Stimulated activated CD4-positive, alpha-beta T cell treated with anti-CD3 and anti-CD28 coated beads, Interleukin-12 subunit alpha, Interleukin-12 subunit beta, amount 100 ng/mL, for 4 hours (primary cell): Measurements from ENCODE around the gene JUN.

Experiments used
- DNase-seq: peaks from one replicate; pipeline ENCODE4 v3.0.0-alpha.2; 2020

Gene JUN

GRCh38 chr1:58783993-58784757 is at the start of gene JUN:
TSS of gene JUN (minus strand) at chr1:58784047. CDS start at chr1:58783070, 977 bp downstream.
- peak; percentile 96 for DNase-seq

DNA sequence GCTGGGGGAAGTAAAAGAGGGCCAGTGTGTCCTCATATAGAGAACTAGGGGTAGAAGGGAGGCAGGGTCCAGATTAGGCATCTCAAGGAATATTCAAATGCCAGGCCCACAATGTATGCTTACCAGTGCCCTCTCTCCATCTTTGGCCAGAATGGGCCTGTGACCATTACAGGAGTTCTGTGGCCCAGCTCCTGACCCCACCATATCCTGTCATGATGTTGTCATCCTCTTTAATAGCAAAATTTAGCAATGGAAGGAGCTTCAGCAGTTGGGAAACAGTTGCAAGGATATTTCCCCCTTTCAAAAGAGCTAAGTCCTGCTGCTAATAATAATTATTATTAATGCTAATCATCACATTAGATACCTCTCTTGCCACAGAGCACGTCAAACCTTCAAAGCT is 49.3 kb upstream of the JUN start:
- no peak for DNase-seq

DNA sequence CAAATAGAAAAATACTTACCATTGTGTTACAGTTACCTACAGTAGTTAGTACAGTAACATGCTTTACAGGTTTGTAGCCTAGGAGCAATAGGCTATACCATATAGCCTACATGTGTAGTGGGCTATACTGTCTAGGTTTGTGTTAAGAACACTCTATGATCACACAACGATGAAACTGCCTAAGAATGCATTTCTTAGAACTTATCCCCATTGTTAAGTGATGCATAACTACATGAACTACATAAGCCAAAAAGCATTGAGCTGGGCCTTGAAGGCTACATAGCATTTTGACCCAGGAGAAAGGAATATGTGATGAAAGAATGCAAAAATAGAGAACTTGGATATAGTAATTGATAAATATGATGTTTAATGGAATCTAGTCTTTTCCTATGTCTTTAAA is 46.4 kb upstream of the JUN start:
- no peak for DNase-seq

GRCh38 chr1:58829866-58830265 is 46.0 kb upstream of the JUN start:
- no peak for DNase-seq

DNA sequence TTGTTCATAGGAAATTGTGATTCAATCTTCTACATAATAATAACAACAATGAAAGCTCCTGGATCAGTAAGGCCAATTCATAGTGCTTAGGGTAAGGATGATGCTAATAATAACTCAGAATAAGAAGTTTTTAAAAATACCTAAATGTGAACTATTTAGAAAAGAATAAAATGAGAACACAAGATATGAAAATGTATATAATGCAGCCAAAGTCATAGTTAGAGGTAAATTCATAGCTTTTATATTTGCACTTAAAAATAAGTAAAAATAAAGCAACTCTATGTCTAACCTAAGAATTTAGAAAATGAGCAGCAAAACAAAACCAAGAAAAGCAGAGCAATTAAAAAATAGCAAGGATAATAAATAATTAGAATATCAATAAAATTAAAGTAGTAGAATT is 43.5 kb upstream of the JUN start:
- no peak for DNase-seq

DNA sequence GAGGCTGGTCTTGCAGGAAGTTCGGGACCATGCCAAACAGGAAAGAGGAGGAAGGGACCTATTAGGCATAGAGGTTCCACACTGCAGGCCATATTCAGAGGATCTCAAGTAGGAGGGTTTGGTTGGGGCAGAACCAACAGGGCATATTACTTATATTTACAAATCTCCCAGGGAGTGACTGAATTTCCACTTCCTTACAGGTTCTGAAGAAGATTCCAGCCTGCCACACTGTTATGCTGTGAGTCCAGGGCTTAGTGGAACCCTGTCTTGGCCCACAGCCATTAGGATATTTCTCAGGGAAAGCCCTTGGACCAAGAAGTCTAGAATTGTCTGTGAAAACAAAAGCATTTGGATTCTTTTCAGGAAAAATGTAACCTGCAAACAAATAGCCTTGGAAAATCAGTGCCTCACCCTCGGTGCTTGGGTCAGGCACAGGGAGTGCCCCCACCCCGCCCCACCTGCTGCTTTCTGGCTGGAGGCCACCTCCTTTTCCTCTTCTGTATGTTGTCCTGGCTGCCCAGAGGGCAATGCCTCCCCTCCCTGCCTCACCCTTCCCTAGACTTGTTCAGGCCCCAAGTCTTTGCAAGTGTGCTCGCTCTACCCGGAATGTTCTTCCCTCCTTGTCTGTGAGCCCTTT is 41.0 kb upstream of the JUN start:
- DNase-seq = no peak

- DNase-seq = no peak
Measured at GRCh38 chr1:58823481-58824010, 39.7 kb upstream of the JUN start.

DNA sequence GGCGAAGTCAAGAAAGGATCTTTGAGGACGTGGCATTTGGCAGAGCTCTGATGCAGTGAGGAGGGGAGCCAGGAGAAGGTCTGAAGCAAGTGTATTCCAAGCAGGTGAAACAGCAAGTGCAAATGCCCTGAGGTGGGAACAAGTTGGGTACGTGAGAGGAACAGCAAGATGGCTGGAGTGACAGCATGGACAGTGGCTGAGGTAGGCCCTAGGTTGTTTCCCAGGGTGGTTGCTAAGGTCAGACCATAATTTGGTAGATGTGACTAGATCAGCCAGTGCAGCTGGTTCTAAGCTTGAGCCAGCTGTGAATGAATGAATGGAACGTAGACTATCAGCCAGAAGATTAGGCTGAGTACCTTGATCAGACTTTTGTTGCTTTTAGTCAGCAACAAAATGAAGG is 37.5 kb upstream of the JUN start:
- DNase-seq = no peak

- no peak for DNase-seq
Measured at GRCh38 chr1:58818976-58819375, 35.1 kb upstream of the JUN start.

DNA sequence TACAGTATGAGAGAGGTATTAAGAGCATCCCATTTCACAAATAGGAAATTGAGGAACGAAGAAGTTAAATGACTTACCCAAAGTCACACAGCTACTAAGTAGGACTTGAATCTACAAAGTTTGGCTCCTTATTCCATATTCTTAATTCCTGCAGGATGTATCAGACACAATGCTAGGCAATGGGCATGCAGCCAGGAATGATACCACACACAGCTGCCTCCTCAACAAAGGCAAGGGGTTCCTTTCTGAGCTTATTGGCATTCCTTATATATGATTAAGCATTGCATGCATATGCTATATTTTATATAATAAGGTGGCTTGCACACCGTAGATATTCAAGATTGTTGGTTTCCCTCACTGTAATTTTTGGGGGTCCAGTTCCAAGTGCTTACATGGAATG is 34.2 kb upstream of the JUN start:
- no peak for DNase-seq

GRCh38 chr1:58816747-58817221 is 32.9 kb upstream of the JUN start:
- no peak for DNase-seq

- DNase-seq = peak; percentile 74
Measured at GRCh38 chr1:58816072-58816746, 32.4 kb upstream of the JUN start.

- no peak for DNase-seq
Measured at GRCh38 chr1:58815686-58816071, 31.8 kb upstream of the JUN start.

DNA sequence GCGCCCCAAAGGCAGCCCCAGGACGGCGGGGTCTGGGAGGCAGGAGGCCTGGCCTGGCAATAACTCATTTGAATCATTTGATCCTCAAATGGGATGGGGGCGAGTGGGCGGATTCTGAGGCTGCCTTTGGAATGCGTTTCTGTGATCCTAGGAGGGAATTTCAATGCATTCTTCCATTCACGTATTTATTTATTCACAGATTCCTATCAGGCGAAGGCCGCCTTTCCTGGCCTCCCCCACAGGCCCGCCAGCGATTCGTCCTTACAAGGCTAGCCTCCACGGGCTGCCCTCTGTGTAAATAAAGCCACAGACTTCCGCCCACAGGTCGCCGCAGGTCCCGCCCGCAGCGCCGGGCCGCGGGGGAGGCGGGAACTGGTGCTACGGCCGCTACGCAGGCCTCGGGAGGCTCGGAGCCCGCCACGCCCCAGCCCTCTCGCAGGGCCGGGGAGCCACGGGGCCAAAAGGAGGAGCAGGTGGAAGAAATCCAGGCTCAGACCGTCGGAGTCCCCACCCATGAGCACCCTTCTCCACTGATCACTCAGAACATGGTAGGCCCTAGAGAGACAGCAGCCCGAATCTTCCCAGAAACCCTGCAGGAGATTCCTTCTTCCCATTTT is 31.3 kb upstream of the JUN start:
- DNase-seq = peak; percentile 44

GRCh38 chr1:58814251-58815068 is 30.6 kb upstream of the JUN start:
- no peak for DNase-seq

GRCh38 chr1:58813801-58814200 is 30.0 kb upstream of the JUN start:
- no peak for DNase-seq

DNA sequence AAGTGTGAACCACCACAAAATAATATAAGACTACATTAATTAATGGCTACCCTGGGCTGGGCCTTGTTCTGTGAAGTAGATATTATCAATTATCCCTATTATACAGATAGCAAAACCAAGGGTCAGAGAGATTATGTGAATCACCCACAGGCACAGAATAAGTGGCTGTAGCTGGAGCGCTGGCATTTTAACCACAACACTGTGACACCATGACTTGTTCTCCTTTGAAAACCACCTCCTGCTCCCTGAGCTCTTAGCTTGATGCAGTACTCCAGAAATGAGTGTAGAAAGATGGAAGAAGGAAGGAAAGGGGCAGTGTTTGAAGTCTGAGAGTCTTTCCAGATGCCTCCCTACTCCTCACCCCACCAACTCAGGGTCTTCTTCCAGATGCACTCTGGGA is 29.5 kb upstream of the JUN start:
- DNase-seq = no peak

- DNase-seq = no peak
Measured at GRCh38 chr1:58812926-58813325, 29.1 kb upstream of the JUN start.

- DNase-seq = no peak
Measured at GRCh38 chr1:58812468-58812867, 28.6 kb upstream of the JUN start.

GRCh38 chr1:58811303-58811702 is 27.5 kb upstream of the JUN start:
- no peak for DNase-seq

DNA sequence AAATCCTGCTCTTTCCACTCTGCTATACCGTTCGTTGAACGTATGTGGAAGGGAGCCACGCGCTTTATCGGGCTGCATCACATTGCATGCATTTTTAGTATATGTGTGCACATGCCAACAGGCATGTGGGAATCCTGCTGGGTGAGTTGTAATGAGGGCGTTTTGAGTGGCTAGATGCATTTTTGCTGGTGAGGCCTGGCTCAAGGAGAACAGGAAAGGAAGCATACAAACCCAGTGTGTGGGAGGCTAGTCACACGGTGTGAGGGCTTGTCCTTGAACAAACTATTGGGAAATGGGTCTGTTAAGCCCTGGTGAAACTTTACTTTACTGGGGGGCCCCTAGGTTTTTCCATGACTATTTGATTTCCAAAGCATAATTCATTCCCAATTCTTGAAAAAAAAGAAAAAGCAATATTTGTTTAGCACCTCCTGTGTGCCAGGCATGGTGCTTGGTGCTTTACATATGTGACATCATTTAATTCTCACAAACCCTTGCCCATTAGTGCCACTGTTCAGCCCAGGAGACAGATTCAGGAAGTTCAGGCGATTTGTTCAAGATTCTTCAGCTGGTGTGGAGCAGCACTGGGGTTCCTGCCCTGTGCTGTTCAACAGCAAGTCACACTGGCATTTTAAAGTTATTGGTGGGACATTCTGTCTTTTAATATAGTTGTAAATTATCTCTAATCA is 25.6 kb upstream of the JUN start:
- DNase-seq = no peak

GRCh38 chr1:58808077-58808476 is 24.2 kb upstream of the JUN start:
- no peak for DNase-seq
